Chondrocyte (in vitro differentiated cells): Measurements from ENCODE around the gene SPOCK3. TPM values are rescaled to one million over a fixed set of nuclear protein-coding genes. Genes with fewer than 3 reads are reported as not detected.
A peak's percentile ranks its signal among the peaks of the same experiment; 100 is the strongest.
"Not testable (repeated sequence)": the region's sequence is repeated elsewhere in the genome, so short reads cannot be mapped to it uniquely, and the experiment has no call there.

Experiments
- DNase-seq: peaks from one replicate; pipeline ENCODE4 v3.0.0; 2021; ENCODE audit warnings: mixed read lengths, low spot score
- H3K27ac Mint-ChIP-seq: one replicate; pipeline ENCODE4 v1.8.0; 2021; ENCODE audit warnings: mild to moderate bottlenecking, moderate library complexity, mixed read lengths; ENCODE audit not compliant: unreplicated experiment
- H3K27me3 Mint-ChIP-seq: 2 replicates; pipeline ENCODE4 v1.8.0; 2021; ENCODE audit warnings: low read depth, mixed read lengths
- H3K36me3 Mint-ChIP-seq: 2 replicates; pipeline ENCODE4 v1.8.0; 2021; ENCODE audit warnings: low read depth, mixed read lengths
- H3K4me1 Mint-ChIP-seq: 2 replicates; pipeline ENCODE4 v1.8.0; 2021; ENCODE audit warnings: low read depth, mild to moderate bottlenecking, mixed read lengths
- H3K4me3 Mint-ChIP-seq: one replicate; pipeline ENCODE4 v1.8.0; 2021; ENCODE audit warnings: mild to moderate bottlenecking, moderate library complexity, mixed read lengths; ENCODE audit not compliant: unreplicated experiment
- H3K9me3 Mint-ChIP-seq: 2 replicates; pipeline ENCODE4 v1.8.0; 2021; ENCODE audit warnings: low read depth, mixed read lengths
- total RNA-seq: library from RNA; stranded (reverse); gene quantifications from 3 replicates; pipeline ENCODE4 v1.2.1, GENCODE V29; 2021
- TF ChIP-seq, protein P1 (sequence below): fragments of 200-600 bp; sonication (generic); IDR thresholded peaks from 2 replicates; pipeline ENCODE4 v1.5.0; 2021; ENCODE audit warnings: antibody characterized with exemption, mild to moderate bottlenecking, moderate library complexity

The SPOCK3 gene
- total RNA-seq, 1 donor from 2014 or later, result not detected

- no peak for DNase-seq
- Mint-ChIP-seq H3K9me3 (no peaks in the 10 kb centered on the region), H3K36me3 (no peaks in the 10 kb centered on the region), H3K4me1 (no peaks in the 10 kb centered on the region), H3K4me3 (no peak overlapping the region), H3K27ac (no peak overlapping the region), H3K27me3 (peaks cover 7% of the 10 kb centered on the region)
- TF ChIP-seq, protein P1, sequence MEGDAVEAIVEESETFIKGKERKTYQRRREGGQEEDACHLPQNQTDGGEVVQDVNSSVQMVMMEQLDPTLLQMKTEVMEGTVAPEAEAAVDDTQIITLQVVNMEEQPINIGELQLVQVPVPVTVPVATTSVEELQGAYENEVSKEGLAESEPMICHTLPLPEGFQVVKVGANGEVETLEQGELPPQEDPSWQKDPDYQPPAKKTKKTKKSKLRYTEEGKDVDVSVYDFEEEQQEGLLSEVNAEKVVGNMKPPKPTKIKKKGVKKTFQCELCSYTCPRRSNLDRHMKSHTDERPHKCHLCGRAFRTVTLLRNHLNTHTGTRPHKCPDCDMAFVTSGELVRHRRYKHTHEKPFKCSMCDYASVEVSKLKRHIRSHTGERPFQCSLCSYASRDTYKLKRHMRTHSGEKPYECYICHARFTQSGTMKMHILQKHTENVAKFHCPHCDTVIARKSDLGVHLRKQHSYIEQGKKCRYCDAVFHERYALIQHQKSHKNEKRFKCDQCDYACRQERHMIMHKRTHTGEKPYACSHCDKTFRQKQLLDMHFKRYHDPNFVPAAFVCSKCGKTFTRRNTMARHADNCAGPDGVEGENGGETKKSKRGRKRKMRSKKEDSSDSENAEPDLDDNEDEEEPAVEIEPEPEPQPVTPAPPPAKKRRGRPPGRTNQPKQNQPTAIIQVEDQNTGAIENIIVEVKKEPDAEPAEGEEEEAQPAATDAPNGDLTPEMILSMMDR, result no peak
These were observed 358.5 kb downstream of the SPOCK3 start for GRCh38 chr4:166875821-166876220.

GRCh38 chr4:166862032-166862431 is 372.3 kb downstream of the SPOCK3 start:
- Mint-ChIP-seq H3K36me3 (no peaks in the 10 kb centered on the region), H3K4me3 (no peak overlapping the region), H3K27me3 (peaks cover 5% of the 10 kb centered on the region), H3K27ac (no peak overlapping the region), H3K9me3 (peaks cover 15% of the 10 kb centered on the region), H3K4me1 (no peaks in the 10 kb centered on the region)
- TF ChIP-seq, protein P1, result no peak
- DNase-seq, result no peak

- H3K4me3 Mint-ChIP-seq, H3K4me1 Mint-ChIP-seq, H3K27ac Mint-ChIP-seq, H3K36me3 Mint-ChIP-seq, DNase-seq, H3K27me3 Mint-ChIP-seq, H3K9me3 Mint-ChIP-seq: not testable (repeated sequence)
These were observed 383.9 kb downstream of the SPOCK3 start for GRCh38 chr4:166850398-166850797.

DNA sequence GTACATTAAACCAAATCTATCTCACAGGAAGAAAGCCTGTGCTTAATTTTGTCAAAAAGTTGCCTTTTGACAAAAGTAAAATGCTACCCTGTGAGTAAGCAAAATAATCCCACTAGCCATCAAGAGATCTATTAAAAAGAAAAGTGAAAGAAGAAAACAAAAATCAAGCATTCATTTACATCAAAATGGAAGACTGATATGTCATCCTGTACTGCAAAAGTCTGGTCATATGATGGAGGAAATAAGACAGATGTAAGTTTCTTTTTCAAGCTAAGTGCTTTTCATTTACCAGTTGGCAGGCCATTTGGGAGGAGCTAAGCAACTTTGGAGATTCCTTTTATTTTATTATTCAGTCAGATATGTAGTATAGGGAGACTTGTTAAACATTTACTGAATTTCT is 387.4 kb downstream of the SPOCK3 start:
- DNase-seq, result no peak
- no peaks in the 10 kb centered on the region for H3K36me3 Mint-ChIP-seq
- no peaks in the 10 kb centered on the region for H3K27me3 Mint-ChIP-seq
- no peak overlapping the region for H3K4me3 Mint-ChIP-seq
- TF ChIP-seq, protein P1, result no peak
- H3K9me3 Mint-ChIP-seq, result peaks cover 4% of the 10 kb centered on the region
- H3K27ac Mint-ChIP-seq, result no peak overlapping the region
- H3K4me1 Mint-ChIP-seq, result no peaks in the 10 kb centered on the region

GRCh38 chr4:166842795-166843261 is 391.5 kb downstream of the SPOCK3 start:
- H3K27ac Mint-ChIP-seq, result no peak overlapping the region
- H3K9me3 Mint-ChIP-seq, result peaks cover 13% of the 10 kb centered on the region
- H3K4me1 Mint-ChIP-seq, result no peaks in the 10 kb centered on the region
- no peaks in the 10 kb centered on the region for H3K36me3 Mint-ChIP-seq
- DNase-seq, result peak; percentile 93
- TF ChIP-seq, protein P1, result no peak
- no peak overlapping the region for H3K4me3 Mint-ChIP-seq
- H3K27me3 Mint-ChIP-seq, result no peaks in the 10 kb centered on the region

DNA sequence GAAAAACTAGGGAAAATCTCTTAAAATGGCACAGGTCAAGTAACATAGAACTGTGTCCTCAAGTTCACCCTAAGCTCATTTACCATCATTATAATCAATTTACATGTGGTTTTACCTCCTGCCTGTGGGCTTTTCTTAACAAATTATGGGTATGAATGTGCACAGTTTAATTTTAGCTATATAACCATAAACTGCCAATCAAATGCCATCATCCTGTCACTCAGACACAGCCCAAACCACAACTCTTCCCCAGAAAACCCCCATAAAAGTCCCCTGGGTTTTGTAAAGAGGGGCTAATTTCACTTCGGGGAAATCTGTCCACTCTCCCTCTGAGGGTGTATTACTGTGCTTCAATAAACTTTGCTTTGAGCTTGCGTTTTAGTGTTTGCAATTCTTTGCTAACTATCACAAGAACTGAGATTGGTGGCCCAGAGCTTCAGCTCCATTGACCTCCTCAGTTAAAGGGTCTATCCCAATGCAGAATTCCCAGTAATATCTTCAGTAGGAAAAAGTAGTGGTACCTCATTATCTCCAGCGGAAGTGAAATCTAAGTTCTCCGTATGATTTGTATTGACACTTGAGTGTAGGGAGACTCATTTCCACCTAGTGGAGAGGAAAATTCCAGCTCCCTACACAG is 394.6 kb downstream of the SPOCK3 start:
- Mint-ChIP-seq H3K4me3 (no peak overlapping the region), H3K4me1 (no peaks in the 10 kb centered on the region), H3K36me3 (no peaks in the 10 kb centered on the region), H3K9me3 (peaks cover 13% of the 10 kb centered on the region), H3K27ac (no peak overlapping the region), H3K27me3 (no peaks in the 10 kb centered on the region)
- no peak for DNase-seq
- TF ChIP-seq, protein P1, result no peak
